Fibroblast of lung (primary cell): ENCODE results near the gene THRA. TPM values are rescaled to one million over a fixed set of nuclear protein-coding genes. Genes with fewer than 3 reads are reported as not detected.
A peak's percentile ranks its signal among the peaks of the same experiment; 100 is the strongest.

Experiments used
- DNase-seq, 2 donors: peaks; one replicate each; pipeline versions ENCODE4 v3.0.0 to v3.0.0-alpha.2; 2010; ENCODE audit warnings: low read depth in 2 of 2
- H2AFZ ChIP-seq: 2 replicates; pipeline ENCODE4 v1.5.1; 2012; ENCODE audit warnings: low read length, control low read depth, inconsistent platforms
- H3K27ac ChIP-seq: 2 replicates; pipeline ENCODE4 v1.5.1; 2011; ENCODE audit warnings: low read length, control low read depth; ENCODE audit not compliant: insufficient read depth
- H3K27me3 ChIP-seq: 2 replicates; pipeline ENCODE4 v1.5.1; 2011; ENCODE audit warnings: mild to moderate bottlenecking, low read length; ENCODE audit not compliant: control insufficient read depth, insufficient read depth
- H3K36me3 ChIP-seq: 2 replicates; pipeline ENCODE4 v1.5.1; 2011; ENCODE audit warnings: low read length; ENCODE audit not compliant: control insufficient read depth, insufficient read depth
- H3K4me1 ChIP-seq: 2 replicates; pipeline ENCODE4 v1.5.1; 2011; ENCODE audit warnings: low read length; ENCODE audit not compliant: control insufficient read depth, insufficient read depth; ENCODE audit errors: extremely low read depth
- H3K4me2 ChIP-seq: 2 replicates; pipeline ENCODE4 v1.5.1; 2011; ENCODE audit warnings: low read length, control low read depth; ENCODE audit not compliant: insufficient read depth; ENCODE audit errors: extremely low read depth
- H3K4me3 ChIP-seq, 4 experiments: fragments of 200-600 bp in 1 of 4; sonication (generic) in 1 of 4; replicated peaks in 1 of 4; 2 replicates each; pipeline ENCODE4 v1.5.1; 2011 to 2016; ENCODE audit warnings: low read length in 4 of 4, low read depth in 3 of 4, mild to moderate bottlenecking in 3 of 4, control low read depth in 2 of 4, inconsistent platforms in 1 of 4, mixed read lengths in 1 of 4; ENCODE audit not compliant: insufficient read depth in 1 of 4; ENCODE audit errors: control extremely low read depth in 1 of 4
- H3K79me2 ChIP-seq: 2 replicates; pipeline ENCODE4 v1.5.1; 2012; ENCODE audit warnings: mild to moderate bottlenecking, low read length, inconsistent platforms; ENCODE audit not compliant: control insufficient read depth, insufficient read depth
- H3K9ac ChIP-seq: 2 replicates; pipeline ENCODE4 v1.5.1; 2011; ENCODE audit warnings: mild to moderate bottlenecking, low read length, control low read depth; ENCODE audit not compliant: insufficient read depth
- H3K9me3 ChIP-seq: 2 replicates; pipeline ENCODE4 v1.5.1; 2012; ENCODE audit warnings: low read depth, low read length; ENCODE audit not compliant: control insufficient read depth, insufficient read depth
- H4K20me1 ChIP-seq: 2 replicates; pipeline ENCODE4 v1.5.1; 2011; ENCODE audit warnings: low read length; ENCODE audit not compliant: control insufficient read depth, insufficient read depth; ENCODE audit errors: extremely low read depth
- EZH2 ChIP-seq: IDR thresholded peaks from 2 replicates; pipeline ENCODE4 v1.5.1; 2012; ENCODE audit warnings: low read length, control low read depth, mild to moderate bottlenecking; ENCODE audit errors: missing control alignments
- polyA plus RNA-seq, 2 donors: library from polyadenylated mRNA; depleted of rRNA in 1 of 2; stranded (reverse) in 1 of 2; unstranded in 1 of 2; fragments of >200 nt; gene quantifications; 2 replicates each; pipeline ENCODE4 v1.2.1, GENCODE V29; 2011 to 2012; ENCODE audit warnings: missing spikeins in 1 of 2
- total RNA-seq: library from RNA; depleted of rRNA; stranded (reverse); fragments of >200 nt; gene quantifications from 2 replicates; pipeline ENCODE4 v1.2.1, GENCODE V29; 2014
- TF ChIP-seq, protein P1 (sequence below), 2 donors: IDR thresholded peaks in 1 of 2; conservative IDR thresholded peaks in 1 of 2; 1 replicate in 1 of 2; 2 replicates in 1 of 2; pipeline ENCODE4 v1.5.1; 2011 to 2012; ENCODE audit warnings: low read length in 2 of 2, control low read depth in 1 of 2, inconsistent platforms in 1 of 2, low read depth in 1 of 2, mild to moderate bottlenecking in 1 of 2

Gene THRA
- total and polyA plus RNA-seq, 2 donors (not counting 1 experiment from before 2014, with no cell fraction given): 27.2 to 52.8 TPM

DNA sequence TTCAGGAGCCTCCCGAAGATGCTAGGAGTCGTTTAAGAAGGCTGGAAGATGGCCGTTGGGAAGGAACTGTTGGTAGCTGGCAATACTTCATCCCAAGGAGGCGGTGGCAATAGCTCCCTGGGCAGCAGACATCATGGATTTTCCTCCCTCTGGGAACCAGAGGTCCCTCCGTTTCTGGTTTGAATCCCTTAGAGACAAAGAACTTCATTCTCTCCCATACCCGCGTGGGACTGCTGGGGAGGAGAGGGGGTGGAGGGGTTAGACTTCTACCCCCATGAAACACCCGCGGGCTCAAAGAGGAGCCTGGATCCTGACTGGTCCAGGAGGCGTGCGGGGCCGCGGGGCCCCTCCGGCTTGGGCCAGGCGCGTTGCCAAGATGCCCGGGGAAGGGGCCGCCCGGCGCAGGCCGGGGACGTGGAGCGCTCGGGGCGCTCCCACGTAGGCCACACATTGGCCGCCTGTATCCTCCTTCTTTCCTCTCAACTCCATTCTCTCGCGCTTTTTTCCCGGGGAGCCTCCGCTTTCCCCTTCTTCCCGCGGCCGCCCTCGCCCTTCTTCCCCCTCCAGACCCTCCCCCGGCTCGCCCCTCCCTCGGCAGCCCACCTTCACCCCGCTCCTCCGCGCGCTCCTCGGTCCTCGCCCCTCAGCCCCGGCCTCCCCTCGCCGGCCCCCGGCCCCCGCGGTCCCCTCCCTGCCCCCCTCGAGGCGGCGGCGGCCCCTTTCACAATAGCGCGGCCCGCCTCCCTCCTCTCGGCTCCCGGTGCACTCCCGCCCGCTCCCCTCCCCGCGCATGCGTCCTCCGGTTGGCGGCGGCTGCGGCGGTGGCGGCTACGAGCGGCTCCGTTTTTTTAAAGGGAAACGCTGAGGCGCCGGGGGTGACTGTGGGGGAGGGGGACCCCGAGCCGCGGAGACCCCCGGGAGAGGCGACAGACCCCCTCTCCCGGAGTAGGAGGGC is 58.7 kb downstream of the THRA start, which contains the start of gene MSL1:
TSS of gene MSL1 (plus strand) at position 791 of the 955 bp plus-strand sequence. CDS start 642 bp downstream, outside the sequence.
- DNase-seq: peak; percentile 63 to 79

DNA sequence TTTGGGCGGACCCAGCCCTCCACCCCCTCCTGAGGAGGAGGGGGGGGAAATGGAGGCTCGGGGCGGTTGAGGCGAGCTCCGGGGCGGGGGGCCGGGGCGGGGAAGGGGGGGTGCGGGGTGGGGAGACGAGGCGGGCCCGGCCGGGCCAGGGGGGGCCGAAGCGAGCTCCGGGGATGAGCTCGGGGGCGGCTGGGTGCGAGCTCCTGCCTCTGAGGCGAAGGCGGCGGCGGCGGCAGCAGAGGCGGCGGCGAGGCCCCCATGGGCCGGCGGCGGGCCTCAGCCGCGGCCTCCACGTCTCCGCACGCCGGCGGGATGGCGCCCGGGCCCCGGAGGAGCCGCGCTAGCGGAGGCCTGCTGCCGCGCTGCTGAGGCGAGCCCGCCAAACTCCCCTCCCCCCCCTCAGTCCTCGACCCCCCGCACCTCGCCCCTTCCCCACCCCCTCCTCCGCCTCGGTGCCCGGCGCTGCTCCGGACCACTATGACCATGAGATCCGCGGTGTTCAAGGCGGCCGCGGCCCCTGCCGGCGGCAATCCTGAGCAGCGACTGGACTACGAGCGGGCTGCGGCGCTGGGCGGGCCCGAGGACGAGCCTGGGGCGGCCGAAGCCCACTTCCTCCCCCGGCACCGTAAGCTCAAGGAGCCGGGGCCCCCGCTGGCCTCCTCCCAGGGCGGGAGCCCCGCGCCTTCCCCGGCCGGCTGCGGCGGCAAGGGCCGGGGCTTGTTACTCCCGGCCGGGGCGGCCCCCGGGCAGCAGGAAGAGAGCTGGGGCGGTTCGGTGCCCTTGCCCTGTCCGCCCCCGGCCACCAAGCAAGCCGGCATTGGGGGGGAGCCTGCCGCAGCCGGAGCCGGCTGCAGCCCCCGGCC is 59.6 kb downstream of the THRA start:
- peak; percentile 39 to 45 for DNase-seq
- Histone ChIP-seq H3K9ac (peak overlapping the region; percentile 83), H2AFZ (no peak overlapping the region), H3K36me3 (peaks cover 5% of the 10 kb centered on the region), H3K9me3 (no peaks in the 10 kb centered on the region), H3K4me3 (peak overlapping the region; percentile 98 to 100 (median 98)), H3K4me1 (peaks cover 2% of the 10 kb centered on the region), H4K20me1 (peaks cover 2% of the 10 kb centered on the region), H3K27me3 (no peaks in the 10 kb centered on the region), H3K27ac (peak overlapping the region; percentile 85), H3K79me2 (peaks cover 61% of the 10 kb centered on the region), H3K4me2 (peak overlapping the region; percentile 96)
- TF ChIP-seq, protein P1, sequence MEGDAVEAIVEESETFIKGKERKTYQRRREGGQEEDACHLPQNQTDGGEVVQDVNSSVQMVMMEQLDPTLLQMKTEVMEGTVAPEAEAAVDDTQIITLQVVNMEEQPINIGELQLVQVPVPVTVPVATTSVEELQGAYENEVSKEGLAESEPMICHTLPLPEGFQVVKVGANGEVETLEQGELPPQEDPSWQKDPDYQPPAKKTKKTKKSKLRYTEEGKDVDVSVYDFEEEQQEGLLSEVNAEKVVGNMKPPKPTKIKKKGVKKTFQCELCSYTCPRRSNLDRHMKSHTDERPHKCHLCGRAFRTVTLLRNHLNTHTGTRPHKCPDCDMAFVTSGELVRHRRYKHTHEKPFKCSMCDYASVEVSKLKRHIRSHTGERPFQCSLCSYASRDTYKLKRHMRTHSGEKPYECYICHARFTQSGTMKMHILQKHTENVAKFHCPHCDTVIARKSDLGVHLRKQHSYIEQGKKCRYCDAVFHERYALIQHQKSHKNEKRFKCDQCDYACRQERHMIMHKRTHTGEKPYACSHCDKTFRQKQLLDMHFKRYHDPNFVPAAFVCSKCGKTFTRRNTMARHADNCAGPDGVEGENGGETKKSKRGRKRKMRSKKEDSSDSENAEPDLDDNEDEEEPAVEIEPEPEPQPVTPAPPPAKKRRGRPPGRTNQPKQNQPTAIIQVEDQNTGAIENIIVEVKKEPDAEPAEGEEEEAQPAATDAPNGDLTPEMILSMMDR (conservative IDR thresholded peaks at IDR 0.05 in 1 of 2, IDR thresholded peaks at IDR 0.05 in 1 of 2; ENCODE audit: low read depth in 1 of 2, low read length in 2 of 2): peak; percentile 5 to 18
- TF ChIP-seq EZH2: no peak

More for the DNA sequence above, 58.7 kb downstream of the THRA start, which contains the start of gene MSL1:
- no peak within 1 kb of the TSS for H2AFZ ChIP-seq
- H3K27ac ChIP-seq: peak within 1 kb of the TSS; percentile 85
- peaks cover 2% of the 10 kb centered on the region for H4K20me1 ChIP-seq
- H3K4me2 ChIP-seq: peak within 1 kb of the TSS; percentile 96
- H3K36me3 ChIP-seq: peaks cover 3% of the 10 kb centered on the region
- H3K9ac ChIP-seq: peak within 1 kb of the TSS; percentile 83
- H3K79me2 ChIP-seq: peaks cover 53% of the 10 kb centered on the region
- TF ChIP-seq, protein P1 (conservative IDR thresholded peaks at IDR 0.05 in 1 of 2, IDR thresholded peaks at IDR 0.05 in 1 of 2; ENCODE audit: low read depth in 1 of 2, low read length in 2 of 2): no peak
- no peak for TF ChIP-seq EZH2
- peaks cover 2% of the 10 kb centered on the region for H3K4me1 ChIP-seq
- no peaks in the 10 kb centered on the region for H3K27me3 ChIP-seq
- peak within 1 kb of the TSS; percentile 98 to 100 (median 98) for H3K4me3 ChIP-seq
- no peaks in the 10 kb centered on the region for H3K9me3 ChIP-seq
